IPS-15b (cell line): ENCODE results near the gene TNK2.
"Not testable (repeated sequence)": the region's sequence is repeated elsewhere in the genome, so short reads cannot be mapped to it uniquely, and the experiment has no call there.

Experiments used
- H3K27me3 ChIP-seq: one replicate; pipeline ENCODE4 v1.6.1; 2013; ENCODE audit warnings: low read length; ENCODE audit not compliant: control insufficient read depth, insufficient read depth
- H3K36me3 ChIP-seq: one replicate; pipeline ENCODE4 v1.6.1; 2013; ENCODE audit warnings: low read length; ENCODE audit not compliant: control insufficient read depth, insufficient read depth
- H3K4me1 ChIP-seq: one replicate; pipeline ENCODE4 v1.6.1; 2013; ENCODE audit warnings: mild to moderate bottlenecking, low read length; ENCODE audit not compliant: control insufficient read depth, insufficient read depth
- H3K4me3 ChIP-seq: one replicate; pipeline ENCODE4 v1.5.1; 2013; ENCODE audit warnings: low read depth, low read length
- H3K9ac ChIP-seq: one replicate; pipeline ENCODE4 v1.6.1; 2013; ENCODE audit warnings: low read depth, mild to moderate bottlenecking, low read length
- H3K9me3 ChIP-seq: one replicate; pipeline ENCODE4 v1.6.1; 2013; ENCODE audit warnings: mild to moderate bottlenecking, low read length; ENCODE audit not compliant: control insufficient read depth, insufficient read depth

Gene TNK2

DNA sequence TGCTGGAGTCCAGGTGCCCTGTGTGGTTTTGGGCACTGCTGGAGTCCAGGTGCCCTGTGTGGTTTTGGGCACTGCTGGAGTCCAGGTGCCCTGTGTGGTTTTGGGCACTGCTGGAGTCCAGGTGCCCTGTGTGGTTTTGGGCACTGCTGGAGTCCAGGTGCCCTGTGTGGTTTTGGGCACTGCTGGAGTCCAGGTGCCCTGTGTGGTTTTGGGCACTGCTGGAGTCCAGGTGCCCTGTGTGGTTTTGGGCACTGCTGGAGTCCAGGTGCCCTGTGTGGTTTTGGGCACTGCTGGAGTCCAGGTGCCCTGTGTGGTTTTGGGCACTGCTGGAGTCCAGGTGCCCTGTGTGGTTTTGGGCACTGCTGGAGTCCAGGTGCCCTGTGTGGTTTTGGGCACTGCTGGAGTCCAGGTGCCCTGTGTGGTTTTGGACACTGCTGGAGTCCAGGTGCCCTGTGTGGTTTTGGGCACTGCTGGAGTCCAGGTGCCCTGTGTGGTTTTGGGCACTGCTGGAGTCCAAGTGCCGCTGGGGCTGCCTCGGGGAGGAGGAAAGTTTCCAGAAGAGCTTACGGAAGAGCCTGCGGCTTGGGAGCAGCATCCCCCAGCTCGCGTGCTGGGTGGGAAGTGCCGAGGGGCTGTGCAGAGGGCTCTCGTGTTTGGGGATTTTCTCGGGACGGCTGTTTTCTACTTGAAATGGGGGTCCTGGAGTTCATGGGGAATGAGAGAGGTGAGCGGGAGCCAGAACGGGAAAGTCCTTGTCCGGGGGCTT lies 83.7 kb downstream of the TNK2 start:
- not testable (repeated sequence) for H3K9me3 ChIP-seq, H3K4me3 ChIP-seq, H3K27me3 ChIP-seq, H3K36me3 ChIP-seq, H3K4me1 ChIP-seq, H3K9ac ChIP-seq

DNA sequence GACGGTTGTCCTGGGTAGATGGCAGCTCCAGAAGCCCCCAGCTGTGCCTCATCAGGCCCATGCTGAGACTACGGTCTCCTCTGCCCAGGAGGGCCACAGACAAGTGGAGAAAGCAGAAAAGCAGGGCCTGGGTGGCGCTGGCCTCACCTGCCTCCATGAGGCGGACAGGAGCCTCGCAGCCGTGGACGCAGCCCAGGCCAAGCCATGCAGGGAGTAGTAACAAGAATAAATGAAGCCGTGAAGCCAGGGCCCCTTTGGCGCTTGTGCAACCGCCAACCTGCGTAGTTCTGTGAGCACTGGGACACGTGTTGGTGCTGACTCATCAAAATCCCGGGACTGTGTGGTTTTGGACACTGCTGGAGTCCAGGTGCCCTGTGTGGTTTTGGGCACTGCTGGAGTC lies 84.4 kb downstream of the TNK2 start:
- H3K9ac ChIP-seq, result no peak overlapping the region
- no peak overlapping the region for H3K4me3 ChIP-seq
- H3K9me3 ChIP-seq, result no peaks in the 10 kb centered on the region
- no peaks in the 10 kb centered on the region for H3K36me3 ChIP-seq
- no peaks in the 10 kb centered on the region for H3K27me3 ChIP-seq
- no peaks in the 10 kb centered on the region for H3K4me1 ChIP-seq

DNA sequence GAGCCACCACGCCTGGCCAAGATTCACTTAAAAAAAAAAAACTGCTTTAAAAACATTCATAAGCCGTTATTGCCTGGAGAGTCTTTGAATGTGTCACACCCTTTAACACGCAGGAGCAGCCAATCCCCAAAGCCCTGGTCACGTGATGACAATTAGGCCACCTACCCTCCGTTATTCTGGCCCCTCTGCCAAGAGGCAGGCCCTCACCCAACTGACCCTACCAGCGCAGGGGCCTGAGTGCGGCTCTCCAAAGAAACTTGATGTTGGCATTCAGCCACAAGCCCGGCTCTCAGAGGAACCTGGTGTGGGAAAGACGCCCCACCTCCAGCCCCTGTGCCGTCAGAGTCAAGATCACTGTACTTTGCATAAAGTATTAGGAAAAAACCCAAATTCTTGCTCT lies 85.1 kb downstream of the TNK2 start:
- Histone ChIP-seq H3K9me3 (no peaks in the 10 kb centered on the region), H3K9ac (no peak overlapping the region), H3K27me3 (no peaks in the 10 kb centered on the region), H3K4me1 (no peaks in the 10 kb centered on the region), H3K36me3 (no peaks in the 10 kb centered on the region), H3K4me3 (no peak overlapping the region)

GRCh38 chr3:195822131-195822696 lies 86.1 kb downstream of the TNK2 start:
- Histone ChIP-seq H3K9ac (no peak overlapping the region), H3K4me3 (no peak overlapping the region), H3K36me3 (no peaks in the 10 kb centered on the region), H3K4me1 (no peaks in the 10 kb centered on the region), H3K9me3 (no peaks in the 10 kb centered on the region), H3K27me3 (no peaks in the 10 kb centered on the region)

GRCh38 chr3:195821403-195822130 lies 86.8 kb downstream of the TNK2 start:
- Histone ChIP-seq H3K4me3 (no peak overlapping the region), H3K27me3 (no peaks in the 10 kb centered on the region), H3K4me1 (no peaks in the 10 kb centered on the region), H3K36me3 (no peaks in the 10 kb centered on the region), H3K9me3 (no peaks in the 10 kb centered on the region), H3K9ac (no peak overlapping the region)

DNA sequence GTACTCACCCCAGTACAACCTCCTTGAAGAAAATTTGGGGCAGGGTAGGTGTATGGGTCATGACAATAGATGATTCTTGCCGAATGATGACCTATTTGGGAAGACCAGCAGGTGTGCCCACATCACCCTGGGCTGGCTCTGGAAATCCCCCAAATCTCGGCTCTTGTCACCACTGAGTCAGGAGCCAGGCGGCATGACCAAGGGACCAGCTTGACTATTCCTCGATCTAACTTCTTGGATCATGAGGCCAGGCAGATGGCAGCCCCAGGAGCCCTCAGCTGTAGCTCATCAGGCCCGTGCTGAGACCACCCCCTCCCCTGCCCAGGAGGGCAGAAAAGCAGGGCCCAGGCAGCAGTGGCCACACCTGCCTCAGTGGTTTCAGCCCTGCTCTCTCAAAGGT lies 87.5 kb downstream of the TNK2 start:
- no peaks in the 10 kb centered on the region for H3K36me3 ChIP-seq
- H3K4me1 ChIP-seq, result no peaks in the 10 kb centered on the region
- no peak overlapping the region for H3K4me3 ChIP-seq
- no peaks in the 10 kb centered on the region for H3K27me3 ChIP-seq
- H3K9ac ChIP-seq, result no peak overlapping the region
- H3K9me3 ChIP-seq, result no peaks in the 10 kb centered on the region

DNA sequence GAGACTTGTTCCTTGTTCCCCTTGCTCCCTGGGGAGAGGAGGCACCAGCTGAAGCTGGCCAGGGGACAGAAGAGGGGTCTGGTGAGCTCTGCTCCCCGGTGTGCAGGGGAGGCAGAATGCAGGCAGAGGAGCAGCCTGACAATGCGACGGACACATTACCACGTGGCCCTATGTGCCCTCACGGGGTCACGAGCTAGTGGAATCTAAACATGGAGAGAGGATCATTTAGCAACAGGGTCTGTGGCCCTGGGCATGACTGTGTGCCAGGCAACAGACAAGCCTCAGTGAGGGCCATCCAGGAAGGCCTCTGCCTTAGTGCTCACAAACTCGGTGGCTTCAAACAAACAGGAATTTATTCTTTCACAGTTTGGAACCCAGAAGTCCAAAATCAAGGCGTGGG lies 88.2 kb downstream of the TNK2 start:
- no peak overlapping the region for H3K4me3 ChIP-seq
- no peaks in the 10 kb centered on the region for H3K36me3 ChIP-seq
- H3K4me1 ChIP-seq, result no peaks in the 10 kb centered on the region
- H3K9ac ChIP-seq, result no peak overlapping the region
- H3K27me3 ChIP-seq, result no peaks in the 10 kb centered on the region
- H3K9me3 ChIP-seq, result no peaks in the 10 kb centered on the region

- H3K27me3 ChIP-seq, result no peaks in the 10 kb centered on the region
- no peak overlapping the region for H3K9ac ChIP-seq
- H3K9me3 ChIP-seq, result no peaks in the 10 kb centered on the region
- no peak overlapping the region for H3K4me3 ChIP-seq
- no peaks in the 10 kb centered on the region for H3K36me3 ChIP-seq
- H3K4me1 ChIP-seq, result no peaks in the 10 kb centered on the region
These were observed 90.0 kb downstream of the TNK2 start for GRCh38 chr3:195818301-195818700.

DNA sequence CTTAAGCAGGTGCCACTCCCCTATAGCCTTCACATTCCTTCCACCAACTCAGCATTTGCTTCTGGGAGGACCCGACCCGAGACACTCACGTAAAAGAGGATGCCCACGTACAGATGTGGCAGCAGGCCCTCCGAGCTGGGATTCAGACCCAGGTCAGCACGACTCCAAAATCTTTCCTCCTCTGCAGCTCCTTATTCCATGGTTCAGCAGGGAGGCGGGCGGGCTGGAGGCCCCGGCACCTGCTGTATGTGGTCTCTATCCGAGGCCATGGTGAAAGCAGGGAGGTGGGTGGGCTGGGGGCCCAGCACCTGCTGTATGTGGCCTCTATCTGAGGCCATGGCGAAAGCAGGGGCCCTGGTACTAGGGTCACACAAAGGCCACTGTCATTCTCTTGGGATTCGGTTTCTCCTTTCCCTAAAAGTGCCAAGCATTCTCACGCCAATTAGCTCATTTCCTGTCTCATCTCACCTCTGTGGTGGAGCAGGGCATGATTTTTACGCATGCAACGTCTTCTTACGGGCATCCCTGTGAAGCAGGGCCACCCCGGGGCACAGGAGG lies 90.7 kb downstream of the TNK2 start:
- H3K4me3 ChIP-seq, result no peak overlapping the region
- H3K9me3 ChIP-seq, result no peaks in the 10 kb centered on the region
- H3K4me1 ChIP-seq, result no peaks in the 10 kb centered on the region
- no peaks in the 10 kb centered on the region for H3K27me3 ChIP-seq
- no peaks in the 10 kb centered on the region for H3K36me3 ChIP-seq
- H3K9ac ChIP-seq, result no peak overlapping the region

DNA sequence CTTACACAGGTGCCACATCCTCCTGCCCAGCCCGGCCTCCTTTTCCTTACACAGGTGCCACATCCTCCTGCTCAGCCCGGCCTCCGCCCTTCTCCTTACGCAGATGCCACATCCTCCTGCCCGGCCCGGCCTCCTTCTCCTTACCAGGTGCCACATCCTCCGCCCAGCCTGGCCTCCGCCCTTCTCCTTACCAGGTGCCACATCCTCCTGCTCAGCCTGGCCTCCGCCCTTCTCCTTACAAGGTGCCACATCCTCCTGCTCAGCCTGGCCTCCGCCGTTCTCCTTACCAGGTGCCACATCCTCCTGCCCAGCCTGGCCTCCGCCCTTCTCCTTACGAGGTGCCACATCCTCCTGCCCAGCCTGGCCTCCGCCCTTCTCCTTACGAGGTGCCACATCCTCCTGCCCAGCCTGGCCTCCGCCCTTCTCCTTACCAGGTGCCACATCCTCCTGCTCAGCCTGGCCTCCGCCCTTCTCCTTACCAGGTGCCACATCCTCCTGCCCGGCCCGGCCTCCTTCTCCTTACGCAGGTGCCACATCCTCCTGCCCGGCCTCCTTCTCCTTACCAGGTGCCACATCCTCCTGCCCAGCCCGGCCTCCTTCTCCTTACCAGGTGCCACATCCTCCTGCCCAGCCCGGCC lies 92.0 kb downstream of the TNK2 start:
- H3K27me3 ChIP-seq, H3K4me3 ChIP-seq, H3K9me3 ChIP-seq, H3K4me1 ChIP-seq, H3K36me3 ChIP-seq, H3K9ac ChIP-seq: not testable (repeated sequence)

DNA sequence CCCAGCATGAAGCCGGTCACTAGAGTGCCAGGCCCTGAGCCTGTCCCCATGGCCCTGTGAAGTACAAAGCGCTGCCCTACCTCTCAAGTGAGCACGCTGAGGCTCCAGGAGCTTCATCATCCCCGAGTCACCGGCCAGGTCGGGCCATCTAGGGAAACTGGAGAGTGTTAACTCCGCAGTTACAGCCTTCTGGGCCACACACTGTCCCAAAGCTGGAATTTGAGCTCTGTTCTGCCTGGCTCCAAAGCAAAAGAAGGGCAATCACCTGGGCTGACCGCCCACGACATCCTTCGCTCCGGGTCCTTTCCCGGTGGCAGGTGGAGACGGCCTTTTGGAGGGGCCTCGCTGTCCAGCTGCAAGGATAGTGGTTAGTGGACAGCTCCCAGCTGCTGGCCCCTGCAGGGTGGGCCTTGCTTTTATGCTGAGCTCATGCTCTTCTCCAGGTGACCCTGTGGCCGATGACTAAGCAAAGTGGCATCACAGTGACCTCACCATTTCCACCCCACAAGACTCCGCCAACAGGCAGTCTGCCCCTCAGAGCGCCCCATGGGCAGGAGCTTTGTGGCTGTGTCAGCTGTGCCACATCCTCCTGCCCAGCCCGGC lies 93.1 kb downstream of the TNK2 start:
- no peaks in the 10 kb centered on the region for H3K9me3 ChIP-seq
- H3K27me3 ChIP-seq, result no peaks in the 10 kb centered on the region
- H3K36me3 ChIP-seq, result no peaks in the 10 kb centered on the region
- no peak overlapping the region for H3K4me3 ChIP-seq
- no peaks in the 10 kb centered on the region for H3K4me1 ChIP-seq
- H3K9ac ChIP-seq, result no peak overlapping the region
